Measurements from ENCODE around the gene IARS2.

- TF ChIP-seq CTCF (IDR thresholded peaks at IDR 0.05; ENCODE audit: insufficient read depth, low read length) (no peak), REST (IDR thresholded peaks at IDR 0.05; ENCODE audit: insufficient replicate concordance, low read depth) (no peak)
Measured at GRCh38 chr1:220170836-220171526, 77.0 kb downstream of the IARS2 start.

Data from HL-60 (cell line).